ENCODE measurements around the gene THAP7.
"Not testable (repeated sequence)": the region's sequence is repeated elsewhere in the genome, so short reads cannot be mapped to it uniquely, and the experiment has no call there.

The THAP7 gene, protein sequence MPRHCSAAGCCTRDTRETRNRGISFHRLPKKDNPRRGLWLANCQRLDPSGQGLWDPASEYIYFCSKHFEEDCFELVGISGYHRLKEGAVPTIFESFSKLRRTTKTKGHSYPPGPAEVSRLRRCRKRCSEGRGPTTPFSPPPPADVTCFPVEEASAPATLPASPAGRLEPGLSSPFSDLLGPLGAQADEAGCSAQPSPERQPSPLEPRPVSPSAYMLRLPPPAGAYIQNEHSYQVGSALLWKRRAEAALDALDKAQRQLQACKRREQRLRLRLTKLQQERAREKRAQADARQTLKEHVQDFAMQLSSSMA

DNA sequence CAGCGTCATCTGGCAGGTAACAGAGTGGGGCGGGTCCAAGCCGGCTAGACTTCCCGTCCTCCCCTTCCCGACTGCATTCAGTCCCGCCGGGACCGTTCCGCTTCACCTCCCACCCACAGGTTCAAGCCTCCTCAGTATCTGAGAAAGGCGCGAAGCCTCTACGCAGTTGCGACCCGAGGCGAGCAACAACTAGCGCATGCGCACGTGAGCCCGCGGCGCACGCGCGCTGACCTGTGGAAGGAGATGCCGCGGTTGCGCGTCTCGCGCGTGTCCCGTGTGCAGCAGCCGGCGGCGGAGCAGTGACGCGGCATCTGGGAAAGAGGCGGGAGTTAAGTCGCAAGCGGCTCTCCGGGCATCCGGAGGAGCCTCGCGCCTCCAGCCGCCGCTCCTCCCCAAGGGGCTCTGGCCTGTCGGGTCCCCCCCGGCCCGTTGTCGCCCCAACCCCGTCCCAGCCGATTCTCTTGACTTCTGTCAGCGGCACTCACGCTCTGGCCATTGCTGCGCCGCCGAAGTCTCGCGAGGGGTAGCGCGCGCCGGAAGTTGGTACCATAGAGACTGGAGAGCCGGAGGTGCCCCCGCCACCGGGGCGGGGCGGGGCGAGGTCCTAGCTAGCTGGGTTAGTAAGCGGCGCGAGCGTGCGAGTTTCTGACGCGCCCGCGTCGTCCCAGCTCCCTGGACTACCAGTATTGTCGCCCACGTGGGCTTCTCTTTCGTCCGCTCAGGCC, at the start of gene THAP7:
Gene THAP7 (minus strand): TSS at position 518 of the 725 bp plus-strand sequence. CDS start 207 bp downstream, at position 311.
- DNase-seq: peak; percentile 95

- no peak for DNase-seq
These were observed 49.4 kb upstream of the THAP7 start for GRCh38 chr22:21051145-21051830.

- not testable (repeated sequence) for DNase-seq
These were observed 47.0 kb upstream of the THAP7 start for GRCh38 chr22:21048965-21049364.

GRCh38 chr22:21048448-21048847, 46.5 kb upstream of the THAP7 start:
- DNase-seq: not testable (repeated sequence)

GRCh38 chr22:21047730-21048129, 45.8 kb upstream of the THAP7 start:
- DNase-seq: no peak

GRCh38 chr22:21047035-21047661, 45.2 kb upstream of the THAP7 start:
- no peak for DNase-seq

DNA sequence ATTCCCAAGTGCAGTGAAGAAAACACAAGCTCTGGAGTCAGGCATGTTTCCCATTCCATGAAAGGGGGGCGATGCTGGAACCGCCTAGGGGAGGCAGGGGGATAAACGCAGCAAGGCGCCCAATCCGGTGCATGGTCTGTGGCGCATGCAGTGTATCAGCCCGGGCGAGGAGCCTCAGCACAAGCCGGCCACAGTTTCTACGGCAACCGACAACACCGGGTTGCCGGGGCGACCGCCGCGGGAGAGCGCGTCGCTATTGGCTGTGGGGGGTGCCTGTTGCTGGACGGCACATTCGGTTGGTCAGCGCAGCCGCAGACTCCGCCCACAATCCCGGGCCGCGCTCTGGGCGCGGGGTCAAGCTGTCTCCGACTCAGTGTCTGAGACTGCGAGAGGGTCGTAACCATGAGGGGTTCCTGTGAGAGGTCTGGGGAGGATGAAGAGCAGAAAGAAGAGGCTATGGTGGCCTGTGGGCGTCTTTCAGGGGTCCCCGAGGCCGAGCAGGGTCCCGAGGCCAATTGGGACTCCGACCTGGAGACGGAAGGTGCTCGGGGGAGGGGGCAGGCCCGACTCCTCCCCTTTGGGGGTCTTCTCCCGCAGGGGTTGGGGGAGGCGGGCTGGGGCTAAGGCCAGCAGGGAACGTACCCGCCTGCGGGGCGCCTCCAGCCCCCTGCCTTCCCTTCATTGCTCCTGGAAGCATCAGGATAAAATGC, 43.8 kb upstream of the THAP7 start, which contains the start of gene LRRC74B:
Gene LRRC74B (plus strand): TSS at position 362 of the 710 bp plus-strand sequence. CDS start 41 bp downstream, at position 403.
- peak; percentile 76 for DNase-seq

DNA sequence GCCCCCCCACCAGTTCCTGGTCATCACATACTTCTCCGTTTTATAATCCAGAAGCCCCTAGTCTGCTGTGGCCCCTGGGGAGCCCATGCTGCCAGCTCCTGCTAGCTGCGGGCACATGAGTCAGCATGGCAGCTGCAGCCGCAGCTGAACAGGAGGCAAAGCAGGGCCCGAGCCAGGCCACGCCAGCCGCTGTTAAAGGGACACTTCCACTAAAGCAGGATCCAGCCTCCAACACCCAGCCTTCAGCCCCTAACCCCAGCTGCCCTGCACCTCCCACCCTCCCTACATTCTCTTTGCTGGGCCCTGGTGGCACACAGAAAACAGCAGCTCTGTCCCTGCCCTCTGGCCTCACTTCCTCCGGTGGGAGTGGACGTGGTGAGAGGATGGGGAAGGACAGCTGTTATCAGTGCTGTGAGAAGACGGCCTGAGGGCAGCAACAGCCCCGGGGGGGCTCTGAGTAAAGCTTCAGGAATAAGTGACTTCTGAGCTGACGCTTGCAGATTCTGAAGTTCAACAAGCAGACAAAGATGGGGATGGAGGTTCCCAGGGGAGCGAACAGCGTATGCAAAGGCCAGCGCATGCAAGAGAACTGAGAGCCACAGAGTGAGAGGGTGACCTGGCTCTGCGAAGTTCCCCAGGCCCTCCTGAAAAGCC, 43.1 kb upstream of the THAP7 start:
- DNase-seq: no peak

GRCh38 chr22:21043860-21044535, 42.1 kb upstream of the THAP7 start:
- no peak for DNase-seq

DNA sequence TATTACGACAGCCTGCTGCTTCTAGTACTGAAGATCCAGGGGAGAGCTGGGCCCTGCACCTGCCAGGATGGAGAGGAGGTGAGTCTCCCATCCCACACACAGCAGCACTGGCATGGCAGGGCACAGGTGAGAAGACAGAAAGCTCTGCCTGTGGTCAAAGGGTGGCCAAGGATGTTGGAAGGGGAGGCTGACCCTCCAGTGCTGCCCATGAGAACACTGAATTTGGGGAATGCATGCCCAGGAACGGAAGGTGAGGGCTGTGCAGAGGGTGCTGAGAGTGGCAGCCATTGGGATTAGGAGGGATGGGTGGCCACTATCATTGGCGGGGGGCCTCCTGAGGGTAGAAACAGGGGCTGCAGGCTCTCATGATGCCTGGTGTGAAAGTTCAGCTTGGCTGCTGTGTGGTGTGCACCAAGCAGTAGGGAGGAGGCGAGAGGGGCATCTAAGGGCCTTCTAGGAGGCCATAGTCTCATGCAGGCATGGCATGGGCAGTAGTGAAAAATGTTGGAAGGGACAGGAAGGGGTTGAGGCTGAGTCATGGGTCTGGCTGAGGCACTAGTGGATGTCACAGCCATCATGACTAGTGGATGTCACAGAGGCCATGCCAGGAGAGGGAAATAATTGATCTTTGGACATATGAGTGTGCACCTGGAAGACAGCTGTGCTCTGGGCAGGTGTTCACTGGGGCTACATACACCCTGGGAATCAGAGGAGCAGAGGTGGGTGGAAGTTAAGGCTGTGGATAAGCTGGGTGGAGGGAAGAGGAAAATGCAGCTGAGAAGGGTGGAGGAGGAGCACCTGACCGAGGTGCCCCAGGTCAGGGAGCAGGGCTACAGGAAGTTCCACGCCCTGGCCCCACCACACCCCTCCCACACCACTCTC, 41.3 kb upstream of the THAP7 start:
- no peak for DNase-seq

DNA sequence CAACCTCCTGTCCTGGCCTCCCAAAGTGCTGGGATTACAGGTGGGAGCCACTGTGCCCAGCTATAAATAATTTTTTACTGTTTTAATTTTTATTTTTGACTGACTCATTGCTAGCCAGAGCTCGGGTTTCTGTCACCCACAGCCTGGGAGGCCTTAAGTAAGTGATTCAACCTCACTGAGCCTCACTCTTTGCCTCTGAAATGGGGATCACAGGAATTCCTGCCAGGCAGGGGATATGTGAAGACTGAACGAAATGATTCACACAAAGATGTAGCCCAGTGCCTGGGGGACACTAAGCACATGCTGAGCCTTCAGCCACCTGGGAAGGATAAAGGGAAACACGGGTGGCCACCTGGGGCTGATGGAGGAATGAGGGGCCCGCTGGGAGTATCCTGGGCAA, 40.0 kb upstream of the THAP7 start:
- DNase-seq: no peak

- not testable (repeated sequence) for DNase-seq
These were observed 37.2 kb upstream of the THAP7 start for GRCh38 chr22:21039158-21039557.

DNA sequence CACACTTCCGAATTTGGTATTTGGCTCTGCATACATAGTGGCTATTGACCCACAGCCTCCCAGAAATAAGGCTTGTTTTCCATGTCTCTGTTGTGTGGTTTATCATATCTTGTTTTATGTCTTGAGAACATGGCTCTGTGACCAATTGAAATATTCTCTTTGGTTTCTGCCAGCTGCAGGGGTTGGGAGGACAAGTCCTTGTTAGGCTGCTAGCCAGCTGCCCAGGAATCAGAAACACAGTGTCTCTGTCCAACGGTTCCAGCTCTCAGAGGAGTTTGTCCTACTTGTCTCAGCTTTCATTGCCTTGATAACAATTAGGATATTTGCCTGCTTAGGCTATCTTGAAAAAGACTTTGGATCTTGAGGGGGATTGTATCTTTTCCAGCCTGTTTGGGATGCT, 36.5 kb upstream of the THAP7 start:
- no peak for DNase-seq

DNA sequence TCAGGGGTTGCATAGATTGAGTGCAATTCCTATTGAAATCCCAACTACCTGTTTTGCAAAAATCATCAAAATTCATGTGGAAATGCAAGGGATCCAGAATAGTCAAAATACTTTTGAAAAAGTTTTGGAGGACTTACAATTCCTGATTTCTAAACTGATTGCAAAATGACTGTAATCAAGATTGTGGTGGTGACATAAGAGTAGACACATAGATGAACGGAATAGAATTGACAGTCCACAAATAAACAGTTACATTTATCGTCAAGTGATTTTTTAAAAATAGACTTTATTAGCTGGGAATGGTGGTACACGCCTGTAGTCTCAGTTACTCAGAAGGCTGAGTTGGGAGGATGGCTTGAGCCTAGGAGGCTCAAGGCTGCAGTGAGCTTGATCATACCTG, 33.1 kb upstream of the THAP7 start:
- DNase-seq: no peak

DNA sequence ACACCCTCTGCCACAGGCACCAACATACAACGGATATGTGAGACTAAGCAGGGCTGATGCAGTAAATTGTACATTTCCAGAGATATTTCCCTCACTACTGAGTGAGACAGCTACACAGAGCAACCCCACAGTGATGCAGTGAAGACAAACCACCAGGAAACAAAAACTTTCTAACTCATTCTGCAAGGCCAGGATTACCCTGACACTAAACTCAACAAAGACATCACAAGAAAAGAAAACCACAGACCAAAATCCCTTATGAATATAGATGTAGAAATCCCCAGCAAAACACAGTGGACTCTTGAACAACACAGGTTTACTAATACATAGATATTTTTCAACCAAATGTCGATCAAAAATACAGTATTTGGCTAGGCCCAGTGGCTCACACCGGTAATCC, 32.0 kb upstream of the THAP7 start:
- DNase-seq: no peak

DNA sequence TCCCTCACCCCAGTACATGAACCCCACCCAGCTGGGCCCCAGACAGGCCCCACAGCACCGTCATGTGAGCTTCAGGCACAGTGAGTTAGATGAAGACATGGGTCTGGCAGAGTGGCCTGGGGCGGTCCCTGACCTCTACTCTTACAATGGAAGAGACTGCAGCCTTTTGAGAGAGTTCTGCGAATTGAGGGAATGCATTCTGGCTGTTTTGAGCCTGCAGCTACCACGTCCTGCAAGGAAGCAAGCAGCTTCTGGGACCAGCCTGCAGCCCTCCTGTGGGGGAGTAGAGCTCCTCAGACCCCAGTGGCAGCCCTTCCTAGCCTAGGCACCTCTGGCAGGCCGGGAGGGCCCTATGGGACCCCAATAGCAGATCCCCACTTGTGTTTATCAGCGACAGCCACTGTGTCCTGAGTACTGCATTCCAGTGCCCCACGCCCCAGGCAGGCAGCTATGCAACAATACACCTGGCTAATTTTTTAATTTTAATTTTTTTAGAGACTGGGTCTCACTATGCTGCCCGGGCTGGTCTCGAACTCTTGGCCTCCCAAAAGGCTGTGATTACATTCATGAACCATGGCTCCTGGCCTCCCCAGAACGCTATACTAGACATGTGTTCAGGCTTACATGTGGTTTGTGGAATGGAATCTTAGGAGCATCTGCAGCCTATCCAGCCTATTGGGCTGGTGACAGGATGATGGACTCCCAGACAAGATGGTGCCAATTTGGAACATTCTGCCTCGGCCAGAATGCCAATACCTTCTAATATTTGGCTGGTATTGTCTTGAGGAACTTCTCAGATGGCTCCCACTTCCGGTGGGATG, 31.2 kb upstream of the THAP7 start:
- DNase-seq: no peak

DNA sequence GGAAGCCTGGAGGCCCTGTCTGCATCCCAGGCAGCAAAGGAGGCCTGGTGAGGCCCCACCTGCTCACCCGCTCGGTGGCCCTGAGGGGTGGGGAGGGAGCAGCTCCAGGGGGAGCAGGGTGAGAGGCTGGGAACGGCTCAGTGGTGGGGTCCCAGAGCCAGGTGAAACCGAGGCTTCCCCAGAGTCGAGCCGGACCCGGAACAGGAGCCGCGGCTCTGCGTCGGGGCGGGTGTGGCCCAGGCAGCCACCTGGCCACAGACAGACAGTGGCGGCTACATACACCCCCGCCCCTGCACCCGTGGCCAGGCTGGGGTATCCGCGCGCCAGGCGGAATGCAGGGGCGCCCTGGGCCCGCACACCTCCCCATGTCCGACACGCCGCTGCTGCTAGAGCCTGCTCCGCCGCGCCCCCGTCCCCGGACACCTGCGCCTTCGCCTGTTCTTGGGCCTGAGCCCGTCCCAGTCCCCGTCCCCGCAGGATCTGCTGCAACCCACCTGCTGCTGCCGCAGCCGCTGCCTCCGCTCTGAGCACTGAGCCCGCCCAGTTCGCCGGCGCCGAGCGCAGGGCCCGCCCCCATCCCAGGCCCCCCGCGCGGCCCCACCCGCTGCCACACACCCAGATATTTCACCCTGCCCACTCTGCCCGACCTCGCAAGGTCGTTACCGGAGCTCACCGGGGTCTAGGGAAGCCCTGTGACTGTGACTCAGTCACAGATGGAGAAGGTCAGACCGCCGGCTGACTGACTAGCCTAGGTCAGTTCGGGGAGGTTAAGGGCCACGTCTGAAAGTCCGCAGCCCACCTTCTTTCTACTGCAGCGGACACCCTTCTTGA, 30.3 kb upstream of the THAP7 start, which contains the start of gene SLC7A4:
Gene SLC7A4 (minus strand): TSS at position 525 of the 831 bp plus-strand sequence. CDS start 749 bp downstream, outside the sequence.
- DNase-seq: no peak

DNA sequence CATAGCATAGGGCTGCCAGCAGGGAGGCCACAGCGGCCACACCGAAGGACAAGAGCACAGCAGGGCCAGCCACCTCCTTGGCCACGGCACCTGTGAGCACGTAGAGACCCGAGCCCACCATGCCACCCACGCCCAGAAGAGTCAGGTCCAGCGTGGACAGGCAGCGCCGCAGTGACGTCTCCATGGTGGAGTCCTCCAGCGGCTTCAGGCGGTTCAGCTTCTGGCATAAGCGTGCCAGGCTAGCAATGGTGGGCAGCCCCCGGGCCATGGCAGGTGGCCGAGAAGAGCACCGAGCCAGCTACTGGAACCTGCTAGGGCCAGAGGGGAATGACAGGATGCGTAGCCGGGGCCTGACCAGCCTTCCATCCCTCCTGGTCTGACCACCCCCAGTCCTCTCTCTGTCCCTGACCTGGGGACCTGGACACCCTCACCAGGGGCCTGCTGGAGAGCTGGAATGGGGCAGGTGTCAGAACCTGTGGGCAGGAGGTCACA, 29.7 kb upstream of the THAP7 start:
- DNase-seq: no peak

All from hematopoietic multipotent progenitor cell treated with erythropoietin and hydrocortisone succinate and interleukin-3 and kit ligand, for 8 days (in vitro differentiated cells).